ENCODE results near the gene TRAPPC2L. TPM values are rescaled to one million over a fixed set of nuclear protein-coding genes. Genes with fewer than 3 reads are reported as not detected.

Gene TRAPPC2L
- total RNA-seq, 2 donors from 2014 or later = 110 TPM

DNA sequence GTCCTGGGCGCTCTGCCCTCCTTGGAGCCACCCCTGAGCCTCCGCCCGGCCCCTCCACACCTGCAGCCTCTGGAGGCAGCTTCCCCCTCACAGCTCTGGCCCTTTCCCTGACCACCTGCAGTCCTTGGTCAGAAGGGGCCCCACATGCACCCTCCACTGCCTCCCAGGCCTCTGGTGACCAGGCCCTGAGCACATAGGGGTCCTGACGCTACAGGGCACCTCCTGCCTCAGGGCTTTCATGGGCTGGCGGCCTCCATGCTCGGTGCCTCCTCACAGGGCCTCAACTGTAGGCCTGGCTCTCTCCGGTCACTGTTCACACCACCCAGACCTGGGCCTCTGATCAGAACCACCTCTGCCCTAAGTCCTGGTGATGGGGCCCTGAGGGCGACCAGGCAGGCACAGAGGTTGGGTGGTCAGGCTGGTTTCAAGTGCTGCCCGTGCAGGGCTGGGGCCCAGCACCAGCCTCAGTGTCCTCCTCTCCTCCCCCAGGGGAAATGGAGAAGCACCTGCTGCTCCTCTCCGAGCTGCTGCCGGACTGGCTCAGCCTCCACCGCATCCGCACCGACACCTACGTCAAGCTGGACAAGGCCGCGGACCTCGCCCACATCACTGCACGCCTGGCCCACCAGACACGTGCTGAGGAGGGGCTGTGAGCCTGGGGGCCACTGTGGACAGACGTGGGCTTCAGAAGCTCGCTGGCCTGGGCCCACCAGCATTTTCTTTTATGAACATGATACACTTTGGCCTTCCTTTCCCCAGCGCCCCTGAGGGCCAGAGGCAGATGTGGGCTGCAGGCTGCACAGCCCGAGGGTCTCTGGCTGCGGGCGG lies 49.1 kb upstream of the TRAPPC2L start:
- no peaks in the 10 kb centered on the region for H3K27me3 ChIP-seq (ENCODE audit: control insufficient read depth, insufficient read depth, low read length, poor library complexity, severe bottlenecking)
- no peak overlapping the region for H3K4me3 ChIP-seq (ENCODE audit: low read length)
- Mint-ChIP-seq H3K27ac (no peak overlapping the region), H3K27me3 (ENCODE audit: insufficient read depth) (no peaks in the 10 kb centered on the region), H3K4me3 (no peak overlapping the region), H3K4me1 (no peaks in the 10 kb centered on the region), H3K36me3 (ENCODE audit: low read depth) (peaks cover 27% of the 10 kb centered on the region), H3K9me3 (no peaks in the 10 kb centered on the region)
- no peak for TF ChIP-seq CTCF (conservative IDR thresholded peaks at IDR 0.05)
- H3K9ac ChIP-seq (ENCODE audit: extremely low read depth, low read length, poor library complexity, severe bottlenecking) = no peak overlapping the region
- no peak for DNase-seq
- H3K9me3 ChIP-seq (ENCODE audit: control insufficient read depth, low read length) = no peaks in the 10 kb centered on the region
- H3K4me1 ChIP-seq (ENCODE audit: control insufficient read depth, insufficient read depth, low read length) = peaks cover 11% of the 10 kb centered on the region
- no peak overlapping the region for H3K27ac ChIP-seq (ENCODE audit: low read depth, low read length)
- peaks cover 28% of the 10 kb centered on the region for H3K36me3 ChIP-seq (ENCODE audit: control insufficient read depth, insufficient read depth, low read length)
- 90 to 96% methylated on average over 16 to 26 of the region's 26 CpGs for WGBS, 2 experiments (ENCODE audit: insufficient coverage in 1 of 2, insufficient read length in 1 of 2)

GRCh38 chr16:88809068-88809675 lies 47.8 kb upstream of the TRAPPC2L start:
- Histone ChIP-seq H3K27me3 (ENCODE audit: control insufficient read depth, insufficient read depth, low read length, poor library complexity, severe bottlenecking) (no peaks in the 10 kb centered on the region), H3K4me1 (ENCODE audit: control insufficient read depth, insufficient read depth, low read length) (peaks cover 11% of the 10 kb centered on the region), H3K36me3 (ENCODE audit: control insufficient read depth, insufficient read depth, low read length) (peaks cover 28% of the 10 kb centered on the region), H3K4me3 (ENCODE audit: low read length) (no peak overlapping the region), H3K27ac (ENCODE audit: low read depth, low read length) (no peak overlapping the region), H3K9me3 (ENCODE audit: control insufficient read depth, low read length) (no peaks in the 10 kb centered on the region), H3K9ac (ENCODE audit: extremely low read depth, low read length, poor library complexity, severe bottlenecking) (no peak overlapping the region)
- no peak overlapping the region for H3K27ac Mint-ChIP-seq
- H3K27me3 Mint-ChIP-seq (ENCODE audit: insufficient read depth) = no peaks in the 10 kb centered on the region
- 84 to 93% methylated on average over 6 to 10 of the region's 10 CpGs for WGBS, 2 experiments (ENCODE audit: insufficient coverage in 1 of 2, insufficient read length in 1 of 2)
- peaks cover 5% of the 10 kb centered on the region for H3K4me1 Mint-ChIP-seq
- peaks cover 27% of the 10 kb centered on the region for H3K36me3 Mint-ChIP-seq (ENCODE audit: low read depth)
- DNase-seq = no peak
- no peaks in the 10 kb centered on the region for H3K9me3 Mint-ChIP-seq
- no peak overlapping the region for H3K4me3 Mint-ChIP-seq
- no peak for TF ChIP-seq CTCF (conservative IDR thresholded peaks at IDR 0.05)

GRCh38 chr16:88809676-88810165 lies 47.2 kb upstream of the TRAPPC2L start:
- Histone ChIP-seq H3K9ac (ENCODE audit: extremely low read depth, low read length, poor library complexity, severe bottlenecking) (no peak overlapping the region), H3K36me3 (ENCODE audit: control insufficient read depth, insufficient read depth, low read length) (peaks cover 28% of the 10 kb centered on the region), H3K9me3 (ENCODE audit: control insufficient read depth, low read length) (no peaks in the 10 kb centered on the region), H3K4me3 (ENCODE audit: low read length) (peak overlapping the region; percentile 86), H3K4me1 (ENCODE audit: control insufficient read depth, insufficient read depth, low read length) (peaks cover 11% of the 10 kb centered on the region), H3K27ac (ENCODE audit: low read depth, low read length) (no peak overlapping the region), H3K27me3 (ENCODE audit: control insufficient read depth, insufficient read depth, low read length, poor library complexity, severe bottlenecking) (no peaks in the 10 kb centered on the region)
- H3K27ac Mint-ChIP-seq = peak overlapping the region; percentile 26
- H3K36me3 Mint-ChIP-seq (ENCODE audit: low read depth) = peaks cover 27% of the 10 kb centered on the region
- H3K9me3 Mint-ChIP-seq = no peaks in the 10 kb centered on the region
- DNase-seq = no peak
- 91 to 94% methylated on average over 8 to 10 of the region's 10 CpGs for WGBS, 2 experiments (ENCODE audit: insufficient coverage in 1 of 2, insufficient read length in 1 of 2)
- H3K4me3 Mint-ChIP-seq = peak overlapping the region; percentile 75
- H3K27me3 Mint-ChIP-seq (ENCODE audit: insufficient read depth) = no peaks in the 10 kb centered on the region
- TF ChIP-seq CTCF (conservative IDR thresholded peaks at IDR 0.05) = no peak
- peaks cover 5% of the 10 kb centered on the region for H3K4me1 Mint-ChIP-seq
